Urinary bladder (tissue), 4 donors: ENCODE results near the gene SEPTIN3. TPM values are rescaled to one million over a fixed set of nuclear protein-coding genes. Genes with fewer than 3 reads are reported as not detected.

Experiments used
- DNase-seq: peaks from one replicate; pipeline ENCODE4 v3.0.0-alpha.2; 2015; ENCODE audit errors: extremely low spot score
- H3K27ac ChIP-seq: one replicate; pipeline ENCODE4 v1.5.1; 2013; ENCODE audit warnings: low read depth, mild to moderate bottlenecking, moderate library complexity
- H3K36me3 ChIP-seq: one replicate; pipeline ENCODE4 v1.6.1; 2013; ENCODE audit warnings: mild to moderate bottlenecking, moderate library complexity; ENCODE audit not compliant: insufficient read depth
- H3K4me1 ChIP-seq: one replicate; pipeline ENCODE4 v1.6.1; 2013; ENCODE audit warnings: mild to moderate bottlenecking, moderate library complexity; ENCODE audit not compliant: insufficient read depth
- H3K4me3 ChIP-seq: one replicate; pipeline ENCODE4 v1.5.1; 2013; ENCODE audit warnings: low read depth, low read length
- WGBS: extraction: QIAGEN DNeasy Blood & Tissue Kit; methylation state at CpG from one replicate; pipeline ENCODE4 v1.1.7; 2013; 5-methylcytosine and 5-hydroxymethylcytosine counted together
- polyA plus RNA-seq: library from polyadenylated mRNA; stranded (reverse); fragments of 200-250 nt; gene quantifications from one replicate; pipeline ENCODE4 v1.2.3, GENCODE V29; 2013
- total RNA-seq: library from RNA; depleted of rRNA; stranded (reverse); fragments of >200 nt; gene quantifications from one replicate; pipeline ENCODE4 v1.2.3, GENCODE V29; 2014
- donor health status: healthy with polysubstance abuse.
- donor health status: healthy.

SEPTIN3 gene
- total RNA-seq (1.7 TPM), polyA plus RNA-seq (0.49 TPM)

- no peak for DNase-seq
- H3K4me1 ChIP-seq, result no peaks in the 10 kb centered on the region
- WGBS, result 67% methylated on average over 8 of the region's 8 CpGs
- no peaks in the 10 kb centered on the region for H3K36me3 ChIP-seq
- no peak within 1 kb of the TSS for H3K4me3 ChIP-seq
- no peak within 1 kb of the TSS for H3K27ac ChIP-seq
Measured at GRCh38 chr22:41969110-41969646, at the start of gene SEPTIN3. Gene SEPTIN3 (plus strand): TSS chr22:41969443. CDS start chr22:41971493, 2,050 bp downstream.

- 59% methylated on average over 21 of the region's 21 CpGs for WGBS
- Histone ChIP-seq H3K4me1 (no peaks in the 10 kb centered on the region), H3K4me3 (no peak overlapping the region), H3K36me3 (no peaks in the 10 kb centered on the region), H3K27ac (no peak overlapping the region)
- DNase-seq, result no peak
Measured at GRCh38 chr22:41920271-41920976, 48.8 kb upstream of the SEPTIN3 start.

- Histone ChIP-seq H3K4me3 (no peak overlapping the region), H3K4me1 (no peaks in the 10 kb centered on the region), H3K36me3 (no peaks in the 10 kb centered on the region), H3K27ac (no peak overlapping the region)
- no peak for DNase-seq
- 94% methylated on average over 5 of the region's 5 CpGs for WGBS
Measured at GRCh38 chr22:41922328-41922727, 46.9 kb upstream of the SEPTIN3 start.

- no peak overlapping the region for H3K4me3 ChIP-seq
- no peak for DNase-seq
Measured at GRCh38 chr22:41922940-41923594, 46.2 kb upstream of the SEPTIN3 start.

GRCh38 chr22:41923595-41924276 is 45.5 kb upstream of the SEPTIN3 start:
- no peaks in the 10 kb centered on the region for H3K4me1 ChIP-seq
- DNase-seq, result no peak
- H3K27ac ChIP-seq, result no peak overlapping the region
- no peak overlapping the region for H3K4me3 ChIP-seq
- 94% methylated on average over 14 of the region's 14 CpGs for WGBS
- H3K36me3 ChIP-seq, result no peaks in the 10 kb centered on the region

More at GRCh38 chr22:41922940-41923594, 46.2 kb upstream of the SEPTIN3 start:
- Histone ChIP-seq H3K36me3 (no peaks in the 10 kb centered on the region), H3K27ac (no peak overlapping the region), H3K4me1 (no peaks in the 10 kb centered on the region)
- WGBS, result 96% methylated on average over 4 of the region's 4 CpGs

- H3K27ac ChIP-seq, result no peak overlapping the region
- peak overlapping the region; percentile 45 for H3K4me3 ChIP-seq
- WGBS, result 6% methylated on average over 46 of the region's 48 CpGs
- no peaks in the 10 kb centered on the region for H3K4me1 ChIP-seq
- H3K36me3 ChIP-seq, result no peaks in the 10 kb centered on the region
- DNase-seq, result no peak
Measured at GRCh38 chr22:41925783-41926460, 43.3 kb upstream of the SEPTIN3 start.

- no peak for DNase-seq
- 77% methylated on average over 6 of the region's 6 CpGs for WGBS
- Histone ChIP-seq H3K4me1 (no peaks in the 10 kb centered on the region), H3K36me3 (no peaks in the 10 kb centered on the region), H3K27ac (no peak overlapping the region), H3K4me3 (no peak overlapping the region)
Measured at GRCh38 chr22:41927813-41928212, 41.4 kb upstream of the SEPTIN3 start.

GRCh38 chr22:41928593-41929417 is 40.4 kb upstream of the SEPTIN3 start:
- H3K27ac ChIP-seq, result no peak overlapping the region
- no peaks in the 10 kb centered on the region for H3K4me1 ChIP-seq
- no peak overlapping the region for H3K4me3 ChIP-seq
- H3K36me3 ChIP-seq, result no peaks in the 10 kb centered on the region
- 83% methylated on average over 14 of the region's 14 CpGs for WGBS
- DNase-seq, result no peak

GRCh38 chr22:41929418-41929810 is 39.8 kb upstream of the SEPTIN3 start:
- WGBS, result 76% methylated on average over 8 of the region's 8 CpGs
- DNase-seq, result no peak
- H3K4me3 ChIP-seq, result no peak overlapping the region
- H3K27ac ChIP-seq, result no peak overlapping the region
- no peaks in the 10 kb centered on the region for H3K4me1 ChIP-seq
- no peaks in the 10 kb centered on the region for H3K36me3 ChIP-seq

GRCh38 chr22:41931701-41932269 is 37.5 kb upstream of the SEPTIN3 start:
- H3K36me3 ChIP-seq, result no peaks in the 10 kb centered on the region
- DNase-seq, result no peak
- whole genome bisulfite sequencing, result 81% methylated on average over 10 of the region's 10 CpGs
- no peak overlapping the region for H3K4me3 ChIP-seq
- no peak overlapping the region for H3K27ac ChIP-seq
- H3K4me1 ChIP-seq, result no peaks in the 10 kb centered on the region

GRCh38 chr22:41932353-41932752 is 36.9 kb upstream of the SEPTIN3 start:
- 94% methylated on average over 12 of the region's 12 CpGs for whole genome bisulfite sequencing
- Histone ChIP-seq H3K4me3 (no peak overlapping the region), H3K4me1 (no peaks in the 10 kb centered on the region), H3K27ac (no peak overlapping the region), H3K36me3 (no peaks in the 10 kb centered on the region)
- DNase-seq, result no peak

- Histone ChIP-seq H3K36me3 (no peaks in the 10 kb centered on the region), H3K27ac (no peak overlapping the region), H3K4me3 (no peak overlapping the region), H3K4me1 (no peaks in the 10 kb centered on the region)
- no peak for DNase-seq
- WGBS, result 88% methylated on average over 16 of the region's 16 CpGs
Measured at GRCh38 chr22:41933411-41934177, 35.6 kb upstream of the SEPTIN3 start.
